ENCODE measurements around the gene FOXD1.
A peak's percentile ranks its signal among the peaks of the same experiment; 100 is the strongest.
"Not testable (repeated sequence)": the region's sequence is repeated elsewhere in the genome, so short reads cannot be mapped to it uniquely, and the experiment has no call there.

Gene FOXD1

DNA sequence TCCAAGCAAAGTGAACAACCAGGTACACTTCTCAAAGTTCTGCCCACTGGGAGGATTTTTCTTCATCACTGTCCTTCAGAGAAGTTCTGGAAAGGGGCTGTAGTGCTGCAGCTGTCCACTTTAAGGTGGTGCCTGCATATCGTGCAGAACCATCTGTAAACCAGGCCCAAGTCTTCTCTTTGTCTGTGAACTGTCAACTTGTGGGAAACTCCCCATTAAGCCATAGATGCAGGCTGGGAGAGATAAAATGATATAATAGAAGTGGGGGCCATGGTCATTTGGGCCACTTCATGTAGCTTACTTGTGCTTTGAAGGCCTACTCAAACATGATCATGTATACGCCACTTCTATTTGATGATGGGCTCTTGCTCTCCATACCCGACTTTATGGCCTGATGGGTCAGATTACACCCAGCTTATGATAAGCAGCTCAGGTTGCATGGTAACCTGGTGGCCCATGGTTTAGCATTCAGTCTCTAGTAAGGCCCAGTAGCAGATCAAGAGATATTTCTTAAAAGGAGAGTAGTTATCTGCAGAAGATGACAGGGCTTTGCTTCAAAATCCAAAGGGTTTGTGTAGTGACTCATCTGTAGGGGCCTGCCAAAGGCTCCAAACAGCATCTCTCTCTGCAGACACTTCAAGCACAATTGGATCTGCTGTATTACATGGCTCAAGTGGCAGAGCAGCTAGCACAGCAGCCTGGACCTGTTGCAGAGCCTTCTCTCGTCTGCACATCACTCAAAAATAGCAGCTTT lies 34.0 kb upstream of the FOXD1 start:
- ATAC-seq: no peak
- Mint-ChIP-seq H3K36me3 (no peaks in the 10 kb centered on the region), H3K27ac (no peak overlapping the region), H3K4me3 (no peak overlapping the region), H3K9me3 (no peaks in the 10 kb centered on the region), H3K4me1 (no peaks in the 10 kb centered on the region), H3K27me3 (peaks cover 30% of the 10 kb centered on the region)

- ATAC-seq: no peak
- Mint-ChIP-seq H3K9me3 (no peaks in the 10 kb centered on the region), H3K27me3 (peaks cover 9% of the 10 kb centered on the region), H3K27ac (no peak overlapping the region), H3K4me1 (no peaks in the 10 kb centered on the region), H3K36me3 (no peaks in the 10 kb centered on the region), H3K4me3 (no peak overlapping the region)
Observed at GRCh38 chr5:73480500-73480899, 31.9 kb upstream of the FOXD1 start.

DNA sequence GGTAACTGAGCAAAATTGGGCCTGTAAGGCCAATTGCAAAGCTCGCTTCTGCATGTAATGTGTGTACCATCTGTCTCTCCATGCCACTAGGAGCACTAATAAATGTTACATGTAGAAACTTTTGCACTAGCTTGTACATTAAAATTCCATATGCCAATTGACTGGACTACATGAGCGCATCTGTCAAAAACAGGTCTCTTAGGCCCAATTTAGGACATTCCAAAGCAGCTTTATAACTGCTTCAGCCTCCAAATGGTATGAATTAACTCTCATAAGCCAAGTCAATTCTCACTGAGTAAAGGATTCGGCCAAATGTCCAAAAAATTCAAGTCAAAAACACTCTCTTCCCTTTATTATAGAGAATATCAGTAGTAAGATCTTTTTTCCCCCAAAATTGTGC lies 23.5 kb upstream of the FOXD1 start:
- Mint-ChIP-seq H3K36me3 (no peaks in the 10 kb centered on the region), H3K27ac (no peak overlapping the region), H3K4me3 (no peak overlapping the region), H3K4me1 (no peaks in the 10 kb centered on the region), H3K9me3 (peaks cover 5% of the 10 kb centered on the region), H3K27me3 (no peaks in the 10 kb centered on the region)
- no peak for ATAC-seq

DNA sequence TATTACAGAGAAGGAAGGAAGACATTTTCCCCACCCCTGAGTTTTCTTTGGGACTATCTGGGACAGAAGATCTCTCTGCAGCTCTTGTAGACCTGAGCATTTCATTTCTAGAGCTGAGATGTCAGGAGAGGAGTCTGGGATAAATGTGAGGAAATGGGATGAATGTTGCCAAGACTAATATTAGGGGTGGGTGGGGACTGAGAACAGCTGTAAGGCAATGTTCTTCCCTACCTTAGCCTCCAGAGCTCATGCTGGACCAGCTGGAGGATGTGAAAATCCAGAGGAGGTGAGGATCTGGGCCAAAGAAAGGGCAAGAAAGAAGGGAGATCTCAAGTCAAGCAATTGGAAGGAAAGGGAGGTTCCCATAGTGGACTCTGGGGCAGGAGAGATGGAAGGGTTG lies 23.1 kb upstream of the FOXD1 start:
- Mint-ChIP-seq H3K4me3 (no peak overlapping the region), H3K4me1 (no peaks in the 10 kb centered on the region), H3K36me3 (no peaks in the 10 kb centered on the region), H3K27ac (no peak overlapping the region), H3K9me3 (peaks cover 5% of the 10 kb centered on the region), H3K27me3 (peaks cover 3% of the 10 kb centered on the region)
- no peak for ATAC-seq

DNA sequence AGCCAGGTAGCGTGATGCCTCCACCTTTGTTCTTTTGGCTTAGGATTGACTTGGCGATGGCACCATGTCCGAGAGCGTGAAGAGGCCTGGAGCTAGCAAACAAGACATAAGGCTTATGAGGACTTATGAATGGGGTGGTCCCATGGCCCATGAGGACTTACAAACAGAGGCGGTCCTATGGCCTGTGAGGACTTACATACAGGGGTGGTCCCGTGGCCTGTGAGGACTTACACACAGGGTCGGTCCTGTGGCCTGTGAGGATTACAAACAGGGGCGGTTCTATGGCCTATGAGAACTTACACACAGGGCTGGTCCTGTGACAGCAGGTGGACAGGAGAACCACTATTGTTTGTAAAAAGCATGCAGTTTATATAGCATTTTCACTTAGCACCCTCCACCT lies 21.3 kb upstream of the FOXD1 start:
- Mint-ChIP-seq H3K27ac (no peak overlapping the region), H3K4me3 (no peak overlapping the region), H3K36me3 (no peaks in the 10 kb centered on the region)

GRCh38 chr5:73468638-73469037 lies 20.1 kb upstream of the FOXD1 start:
- not testable (repeated sequence) for ATAC-seq, H3K9me3 Mint-ChIP-seq, H3K4me1 Mint-ChIP-seq, H3K27ac Mint-ChIP-seq, H3K4me3 Mint-ChIP-seq, H3K36me3 Mint-ChIP-seq
- H3K27me3 Mint-ChIP-seq: peaks cover 21% of the 10 kb centered on the region

More for the DNA sequence above, 21.3 kb upstream of the FOXD1 start:
- H3K9me3 Mint-ChIP-seq: peaks cover 5% of the 10 kb centered on the region
- no peak for ATAC-seq
- peaks cover 14% of the 10 kb centered on the region for H3K27me3 Mint-ChIP-seq
- no peaks in the 10 kb centered on the region for H3K4me1 Mint-ChIP-seq

GRCh38 chr5:73464016-73464745 lies 15.6 kb upstream of the FOXD1 start:
- H3K36me3 Mint-ChIP-seq: no peaks in the 10 kb centered on the region
- no peak overlapping the region for H3K4me3 Mint-ChIP-seq
- ATAC-seq: no peak
- no peak overlapping the region for H3K27ac Mint-ChIP-seq
- peaks cover 5% of the 10 kb centered on the region for H3K9me3 Mint-ChIP-seq
- no peaks in the 10 kb centered on the region for H3K4me1 Mint-ChIP-seq
- H3K27me3 Mint-ChIP-seq: peaks cover 35% of the 10 kb centered on the region

- Mint-ChIP-seq H3K4me3 (no peak overlapping the region), H3K36me3 (no peaks in the 10 kb centered on the region), H3K4me1 (no peaks in the 10 kb centered on the region), H3K27me3 (peaks cover 51% of the 10 kb centered on the region), H3K27ac (no peak overlapping the region), H3K9me3 (no peaks in the 10 kb centered on the region)
- no peak for ATAC-seq
Observed at GRCh38 chr5:73460133-73460532, 11.6 kb upstream of the FOXD1 start.

- H3K4me1 Mint-ChIP-seq: no peaks in the 10 kb centered on the region
- ATAC-seq: no peak
- no peaks in the 10 kb centered on the region for H3K36me3 Mint-ChIP-seq
- H3K27me3 Mint-ChIP-seq: peaks cover 51% of the 10 kb centered on the region
- H3K27ac Mint-ChIP-seq: no peak overlapping the region
- no peak overlapping the region for H3K4me3 Mint-ChIP-seq
- H3K9me3 Mint-ChIP-seq: no peaks in the 10 kb centered on the region
Observed at GRCh38 chr5:73459366-73459765, 10.8 kb upstream of the FOXD1 start.

DNA sequence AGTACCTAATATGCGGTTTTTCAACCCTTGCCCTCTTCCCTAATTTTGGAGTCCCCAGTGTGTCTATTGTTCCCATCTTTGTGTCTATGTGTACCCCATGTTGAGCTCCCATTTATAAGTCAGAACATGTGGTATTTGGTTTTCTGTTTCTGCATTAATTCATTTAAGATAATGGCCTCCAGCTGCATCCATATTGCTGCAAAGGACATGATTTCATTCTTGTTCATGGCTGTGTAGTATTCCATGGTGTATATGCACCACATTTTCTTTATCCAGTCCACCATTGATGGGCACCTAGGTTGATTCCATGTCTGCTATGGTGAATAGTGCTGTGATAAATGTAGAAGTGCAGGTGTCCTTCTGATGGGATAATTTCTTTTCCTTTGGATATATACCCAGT lies 7.9 kb upstream of the FOXD1 start:
- not testable (repeated sequence) for ATAC-seq, H3K27ac Mint-ChIP-seq, H3K9me3 Mint-ChIP-seq, H3K4me1 Mint-ChIP-seq, H3K36me3 Mint-ChIP-seq, H3K4me3 Mint-ChIP-seq
- H3K27me3 Mint-ChIP-seq: peaks cover 75% of the 10 kb centered on the region

GRCh38 chr5:73454379-73455036 lies 5.9 kb upstream of the FOXD1 start:
- peak; percentile 61 for ATAC-seq
- Mint-ChIP-seq H3K9me3 (no peaks in the 10 kb centered on the region), H3K36me3 (no peaks in the 10 kb centered on the region), H3K4me3 (no peak overlapping the region), H3K27me3 (peaks cover 75% of the 10 kb centered on the region), H3K27ac (no peak overlapping the region), H3K4me1 (no peaks in the 10 kb centered on the region)

- Mint-ChIP-seq H3K36me3 (no peaks in the 10 kb centered on the region), H3K27ac (no peak overlapping the region)
Observed at GRCh38 chr5:73452215-73452614, 3.6 kb upstream of the FOXD1 start.

DNA sequence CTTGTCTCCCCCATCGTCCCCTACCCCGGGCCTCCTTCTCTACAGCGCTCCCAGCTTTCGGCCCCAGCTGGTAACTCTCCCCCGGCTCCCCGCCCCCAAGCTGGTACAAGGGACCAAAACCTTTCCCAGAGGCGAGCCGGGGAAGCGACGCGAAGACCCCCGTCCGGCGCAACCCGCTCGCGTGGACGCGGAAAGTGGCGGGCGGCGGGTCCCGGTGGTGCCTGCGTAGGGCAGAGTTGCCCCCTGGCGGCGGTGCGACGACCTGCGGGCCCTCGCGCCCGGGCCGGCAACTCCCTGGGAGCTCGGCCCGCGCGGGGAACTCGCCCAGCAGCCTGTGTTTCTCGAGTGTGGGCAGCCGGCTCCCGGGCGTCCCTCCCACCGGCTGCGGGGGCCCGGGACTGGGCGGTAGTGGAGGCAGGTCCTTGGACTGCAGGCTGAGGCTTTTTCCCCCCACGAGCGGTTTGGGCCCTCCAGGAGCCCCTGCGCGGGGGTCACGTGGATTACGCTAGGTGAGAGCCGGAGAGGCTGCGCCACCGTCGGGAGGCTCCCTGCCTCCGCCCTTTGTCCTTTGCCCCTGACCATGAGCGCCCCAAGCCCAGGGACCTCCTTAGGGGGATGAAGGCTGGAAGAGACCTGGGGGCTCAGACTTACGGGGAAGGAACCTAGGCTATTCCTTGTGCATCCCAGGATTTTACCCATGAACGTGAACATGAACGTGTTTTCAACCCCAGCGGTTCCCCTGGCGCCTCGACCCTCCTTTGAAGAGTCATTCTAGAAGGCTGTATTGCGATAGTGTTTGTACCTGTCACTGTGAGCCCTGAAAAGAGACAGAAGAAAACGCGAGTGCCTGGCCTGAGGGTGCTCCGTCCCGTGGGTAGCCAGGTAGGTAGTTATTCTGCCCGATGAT lies 2.9 kb upstream of the FOXD1 start:
- no peaks in the 10 kb centered on the region for H3K9me3 Mint-ChIP-seq
- peaks cover 57% of the 10 kb centered on the region for H3K27me3 Mint-ChIP-seq
- H3K36me3 Mint-ChIP-seq: no peaks in the 10 kb centered on the region
- ATAC-seq: no peak
- no peak overlapping the region for H3K27ac Mint-ChIP-seq
- H3K4me1 Mint-ChIP-seq: peaks cover 13% of the 10 kb centered on the region
- no peak overlapping the region for H3K4me3 Mint-ChIP-seq

More at GRCh38 chr5:73452215-73452614, 3.6 kb upstream of the FOXD1 start:
- H3K27me3 Mint-ChIP-seq: peaks cover 65% of the 10 kb centered on the region
- no peaks in the 10 kb centered on the region for H3K9me3 Mint-ChIP-seq
- H3K4me3 Mint-ChIP-seq: no peak overlapping the region
- H3K4me1 Mint-ChIP-seq: peaks cover 9% of the 10 kb centered on the region
- ATAC-seq: no peak

- H3K4me3 Mint-ChIP-seq: no peak overlapping the region
- no peak overlapping the region for H3K27ac Mint-ChIP-seq
Observed at GRCh38 chr5:73450672-73451223, 2.2 kb upstream of the FOXD1 start.

GRCh38 chr5:73450137-73450536 lies 1.6 kb upstream of the FOXD1 start:
- H3K27me3 Mint-ChIP-seq: peaks cover 47% of the 10 kb centered on the region
- no peaks in the 10 kb centered on the region for H3K36me3 Mint-ChIP-seq
- no peak overlapping the region for H3K4me3 Mint-ChIP-seq

More at GRCh38 chr5:73450672-73451223, 2.2 kb upstream of the FOXD1 start:
- no peaks in the 10 kb centered on the region for H3K9me3 Mint-ChIP-seq
- peaks cover 14% of the 10 kb centered on the region for H3K4me1 Mint-ChIP-seq
- peaks cover 53% of the 10 kb centered on the region for H3K27me3 Mint-ChIP-seq
- no peaks in the 10 kb centered on the region for H3K36me3 Mint-ChIP-seq
- ATAC-seq: no peak

More at GRCh38 chr5:73450137-73450536, 1.6 kb upstream of the FOXD1 start:
- H3K4me1 Mint-ChIP-seq: peaks cover 14% of the 10 kb centered on the region
- ATAC-seq: no peak
- H3K27ac Mint-ChIP-seq: no peak overlapping the region
- no peaks in the 10 kb centered on the region for H3K9me3 Mint-ChIP-seq

All from stimulated activated memory B cell treated with anti-CD40 and anti-IgM and Interleukin-4, amounts not matched to agents 10 μg/mL and 1 μg/mL and 100 μg/mL, for 72 hours (primary cell).